HG03196 (cell line): Measurements from ENCODE around the gene TPP1.
A peak's percentile ranks its signal among the peaks of the same experiment; 100 is the strongest.

ENCODE experiments used
- ATAC-seq: cut with Tn5 transposase; IDR thresholded peaks from one replicate; pipeline ENCODE4 v1.9.1; 2021; ENCODE audit not compliant: unreplicated experiment

TPP1 gene

GRCh38 chr11:6629573-6629891 lies 10.3 kb upstream of the TPP1 start:
- no peak for ATAC-seq

GRCh38 chr11:6628526-6628925 lies 9.3 kb upstream of the TPP1 start:
- ATAC-seq = no peak

- peak; percentile 49 for ATAC-seq
Measured at GRCh38 chr11:6627762-6628241, 8.6 kb upstream of the TPP1 start.

- no peak for ATAC-seq
Measured at GRCh38 chr11:6626971-6627761, 7.9 kb upstream of the TPP1 start.

GRCh38 chr11:6625832-6626420 lies 6.7 kb upstream of the TPP1 start:
- no peak for ATAC-seq

GRCh38 chr11:6625156-6625831 lies 6.1 kb upstream of the TPP1 start:
- ATAC-seq = no peak

- ATAC-seq = no peak
Measured at GRCh38 chr11:6623391-6624363, 4.5 kb upstream of the TPP1 start.

- ATAC-seq = no peak
Measured at GRCh38 chr11:6622261-6623171, 3.3 kb upstream of the TPP1 start.

- ATAC-seq = no peak
Measured at GRCh38 chr11:6621711-6622211, 2.5 kb upstream of the TPP1 start.

GRCh38 chr11:6620636-6621035 lies 1.4 kb upstream of the TPP1 start:
- no peak for ATAC-seq

GRCh38 chr11:6618117-6619003 lies 862 bp downstream of the TPP1 start:
- ATAC-seq = no peak

- ATAC-seq = no peak
Measured at GRCh38 chr11:6617315-6617781, 1.9 kb downstream of the TPP1 start.

- no peak for ATAC-seq
Measured at GRCh38 chr11:6616596-6617250, 2.5 kb downstream of the TPP1 start.

- ATAC-seq = no peak
Measured at GRCh38 chr11:6615882-6616585, 3.2 kb downstream of the TPP1 start.

- ATAC-seq = no peak
Measured at GRCh38 chr11:6615046-6615445, 4.2 kb downstream of the TPP1 start.

- no peak for ATAC-seq
Measured at GRCh38 chr11:6614446-6614845, 4.8 kb downstream of the TPP1 start.

- ATAC-seq = no peak
Measured at GRCh38 chr11:6613496-6613895, 5.7 kb downstream of the TPP1 start.
